Keratinocyte (primary cell): ENCODE data around the gene TNFRSF4. TPM values are rescaled to one million over a fixed set of nuclear protein-coding genes. Genes with fewer than 3 reads are reported as not detected.

Experiments
- DNase-seq: peaks from one replicate; pipeline ENCODE4 v3.0.0-alpha.2; 2011; ENCODE audit warnings: low read depth, missing footprints, low spot score
- FAIRE-seq: peaks from 2 replicates; lab custom pipeline; 2011; peaks lifted over from hg19 to GRCh38; lab: Jason Lieb, UNC
- H2AFZ ChIP-seq: 2 replicates; pipeline ENCODE4 v1.6.0; 2012; ENCODE audit warnings: low read length, control low read depth, inconsistent platforms; ENCODE audit not compliant: control insufficient read depth
- H3K27ac ChIP-seq: 2 replicates; pipeline ENCODE4 v1.5.1; 2011; ENCODE audit warnings: low read length; ENCODE audit not compliant: control insufficient read depth, insufficient read depth
- H3K27me3 ChIP-seq: 3 replicates; pipeline ENCODE4 v1.6.0; 2011; ENCODE audit warnings: low read length; ENCODE audit not compliant: control insufficient read depth, insufficient read depth; ENCODE audit errors: extremely low read depth
- H3K36me3 ChIP-seq, 2 experiments: 2 replicates in 1 of 2; 3 replicates in 1 of 2; pipeline ENCODE4 v1.5.1; 2011; ENCODE audit warnings: low read length in 2 of 2, mild to moderate bottlenecking in 1 of 2; ENCODE audit not compliant: control insufficient read depth in 2 of 2, insufficient read depth in 2 of 2; ENCODE audit errors: extremely low read depth in 1 of 2
- H3K4me1 ChIP-seq: 3 replicates; pipeline ENCODE4 v1.5.1; 2011; ENCODE audit warnings: low read length; ENCODE audit not compliant: control insufficient read depth, insufficient read depth; ENCODE audit errors: extremely low read depth
- H3K4me2 ChIP-seq: 3 replicates; pipeline ENCODE4 v1.6.0; 2011; ENCODE audit warnings: low read depth, low read length; ENCODE audit not compliant: control insufficient read depth, insufficient read depth; ENCODE audit errors: extremely low read depth
- H3K4me3 ChIP-seq, 3 experiments: fragments of 200-600 bp in 1 of 3; sonication (generic) in 1 of 3; 2 replicates in 2 of 3; 3 replicates in 1 of 3; pipeline ENCODE4 v1.5.1; 2011 to 2016; ENCODE audit warnings: low read length in 3 of 3, mild to moderate bottlenecking in 3 of 3, control low read depth in 2 of 3, inconsistent platforms in 1 of 3, low read depth in 1 of 3, mixed read lengths in 1 of 3, mixed run types in 1 of 3, moderate library complexity in 1 of 3; ENCODE audit not compliant: control insufficient read depth in 2 of 3, insufficient read depth in 2 of 3; ENCODE audit errors: extremely low read depth in 1 of 3
- H3K79me2 ChIP-seq: 2 replicates; pipeline ENCODE4 v1.6.0; 2012; ENCODE audit warnings: low read length; ENCODE audit not compliant: control insufficient read depth, insufficient read depth
- H3K9ac ChIP-seq: 3 replicates; pipeline ENCODE4 v1.6.0; 2011; ENCODE audit warnings: low read length; ENCODE audit not compliant: control insufficient read depth, insufficient read depth; ENCODE audit errors: extremely low read depth
- H3K9me1 ChIP-seq: 3 replicates; pipeline ENCODE4 v1.6.0; 2011; ENCODE audit warnings: low read length; ENCODE audit not compliant: control insufficient read depth, insufficient read depth; ENCODE audit errors: extremely low read depth
- H3K9me3 ChIP-seq: 2 replicates; pipeline ENCODE4 v1.5.1; 2012; ENCODE audit warnings: low read depth, low read length; ENCODE audit not compliant: control insufficient read depth
- H4K20me1 ChIP-seq: 3 replicates; pipeline ENCODE4 v1.6.0; 2011; ENCODE audit warnings: low read length; ENCODE audit not compliant: control insufficient read depth, insufficient read depth; ENCODE audit errors: extremely low read depth
- EZH2 ChIP-seq: IDR thresholded peaks from one replicate; pipeline ENCODE4 v1.6.1; 2012; ENCODE audit warnings: inconsistent platforms, mild to moderate bottlenecking, low read length, moderate library complexity
- dilution Hi-C: fragments of 300-500 bp; cut with MboI; formaldehyde crosslinking; loops from one replicate; pipeline ENCODE4 v1.7.0; 2020; ENCODE audit warnings: low sequenced_read_pairs; ENCODE audit not compliant: extremely low pct_ligation_motif_present
- polyA plus RNA-seq, 5 experiments: library from polyadenylated mRNA; depleted of rRNA in 3 of 5; stranded (reverse) in 3 of 5; stranded (forward) in 1 of 5; unstranded in 1 of 5; fragments of >200 nt; gene quantifications; 1 replicate in 1 of 5; 2 replicates in 3 of 5; 3 replicates in 1 of 5; pipeline versions ENCODE4 v1.2.1 to v1.2.3, GENCODE V29; 2011 to 2012; ENCODE audit warnings: missing spikeins in 2 of 5, low read depth in 1 of 5, low replicate concordance in 1 of 5
- TF ChIP-seq, protein P1 (sequence below), 3 experiments: IDR thresholded peaks in 1 of 3; conservative IDR thresholded peaks in 1 of 3; optimal IDR thresholded peaks in 1 of 3; 2 replicates in 2 of 3; 3 replicates in 1 of 3; pipeline versions ENCODE3 to v1.5.1; 2011; ENCODE audit warnings: low read length in 3 of 3, mild to moderate bottlenecking in 3 of 3, moderate library complexity in 2 of 3, control low read depth in 1 of 3, inconsistent platforms in 1 of 3; ENCODE audit not compliant: insufficient read depth in 2 of 3; ENCODE audit errors: extremely low read depth in 1 of 3

The TNFRSF4 gene
- polyA plus RNA-seq, 1 donor (not counting 4 experiments of a cell fraction or from before 2014, with no cell fraction given) = not detected

DNA sequence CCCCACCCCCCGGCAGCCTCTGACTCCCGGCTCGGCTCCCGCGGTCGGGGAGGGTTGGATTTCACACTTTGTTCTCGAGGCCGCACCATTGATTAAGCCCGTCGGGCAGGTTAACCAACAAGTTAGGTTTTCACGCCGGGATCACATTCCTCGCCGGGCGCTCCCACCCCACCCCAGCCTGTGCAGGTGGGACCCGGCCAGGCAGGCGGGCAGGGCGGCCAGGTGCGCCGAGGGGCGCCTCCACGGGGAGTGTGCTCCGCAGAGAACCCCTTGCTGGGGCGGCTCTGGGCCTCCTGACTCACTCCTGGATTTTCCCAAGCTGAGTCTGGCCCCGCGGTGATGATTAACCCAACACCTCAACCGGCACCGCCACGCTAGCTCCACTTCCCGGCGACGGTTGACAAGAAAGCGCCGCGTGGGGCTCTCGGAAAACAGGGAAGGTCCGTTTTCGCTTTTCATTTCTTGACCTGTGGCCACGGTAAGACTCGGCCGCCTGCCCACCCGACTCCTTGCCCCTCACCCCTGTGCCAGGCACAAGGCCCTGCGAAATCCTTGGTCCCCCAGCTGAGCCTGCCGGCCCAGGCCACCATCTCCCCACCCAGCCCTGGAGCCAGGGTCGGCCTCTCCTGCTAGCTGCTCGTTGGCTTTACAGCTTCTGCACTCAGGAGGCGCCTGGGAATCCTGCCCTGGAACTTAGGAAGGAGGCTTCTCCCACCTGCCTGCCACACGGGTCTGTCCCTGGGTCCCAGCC is 49.1 kb downstream of the TNFRSF4 start:
- H3K27me3 ChIP-seq = no peaks in the 10 kb centered on the region
- no peak overlapping the region for H2AFZ ChIP-seq
- H3K36me3 ChIP-seq = peaks cover 0 to 5% of the 10 kb centered on the region in 2 experiments
- FAIRE-seq (peak; percentile 46), DNase-seq (no peak)
- peaks cover 7% of the 10 kb centered on the region for H4K20me1 ChIP-seq
- H3K27ac ChIP-seq = peak overlapping the region; percentile 95
- H3K9ac ChIP-seq = peak overlapping the region; percentile 96
- H3K9me1 ChIP-seq = no peaks in the 10 kb centered on the region
- H3K79me2 ChIP-seq = peaks cover 52% of the 10 kb centered on the region
- dilution Hi-C loops = no loop called here
- peak overlapping the region; percentile 83 to 98 (median 92) for H3K4me3 ChIP-seq
- H3K4me2 ChIP-seq = peak overlapping the region; percentile 99
- no peaks in the 10 kb centered on the region for H3K9me3 ChIP-seq
- peaks cover 11% of the 10 kb centered on the region for H3K4me1 ChIP-seq
- no peak for TF ChIP-seq EZH2
- TF ChIP-seq, protein P1, sequence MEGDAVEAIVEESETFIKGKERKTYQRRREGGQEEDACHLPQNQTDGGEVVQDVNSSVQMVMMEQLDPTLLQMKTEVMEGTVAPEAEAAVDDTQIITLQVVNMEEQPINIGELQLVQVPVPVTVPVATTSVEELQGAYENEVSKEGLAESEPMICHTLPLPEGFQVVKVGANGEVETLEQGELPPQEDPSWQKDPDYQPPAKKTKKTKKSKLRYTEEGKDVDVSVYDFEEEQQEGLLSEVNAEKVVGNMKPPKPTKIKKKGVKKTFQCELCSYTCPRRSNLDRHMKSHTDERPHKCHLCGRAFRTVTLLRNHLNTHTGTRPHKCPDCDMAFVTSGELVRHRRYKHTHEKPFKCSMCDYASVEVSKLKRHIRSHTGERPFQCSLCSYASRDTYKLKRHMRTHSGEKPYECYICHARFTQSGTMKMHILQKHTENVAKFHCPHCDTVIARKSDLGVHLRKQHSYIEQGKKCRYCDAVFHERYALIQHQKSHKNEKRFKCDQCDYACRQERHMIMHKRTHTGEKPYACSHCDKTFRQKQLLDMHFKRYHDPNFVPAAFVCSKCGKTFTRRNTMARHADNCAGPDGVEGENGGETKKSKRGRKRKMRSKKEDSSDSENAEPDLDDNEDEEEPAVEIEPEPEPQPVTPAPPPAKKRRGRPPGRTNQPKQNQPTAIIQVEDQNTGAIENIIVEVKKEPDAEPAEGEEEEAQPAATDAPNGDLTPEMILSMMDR (optimal IDR thresholded peaks at IDR 0.05 in 1 of 3, IDR thresholded peaks at IDR 0.05 in 1 of 3, conservative IDR thresholded peaks at IDR 0.05 in 1 of 3; ENCODE audit: extremely low read depth in 1 of 3, insufficient read depth in 2 of 3, low read length in 3 of 3) = no peak

DNA sequence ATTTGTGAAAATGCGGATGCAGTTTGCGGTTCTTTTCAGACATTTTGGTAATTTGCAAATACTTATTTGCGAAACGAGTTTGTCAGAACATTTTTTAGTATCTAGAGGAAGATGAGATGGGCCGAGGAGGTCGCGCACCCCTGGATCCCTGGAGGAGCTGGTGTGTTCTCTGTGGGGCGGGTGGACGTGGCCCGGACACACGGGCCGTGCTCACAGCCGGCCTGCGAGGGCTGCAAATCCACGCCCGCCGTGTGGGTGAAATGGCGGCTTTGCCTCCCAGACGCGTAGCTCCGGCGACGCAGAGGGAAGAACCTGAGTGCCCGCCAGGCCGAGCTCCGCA is 49.6 kb downstream of the TNFRSF4 start:
- H3K4me1 ChIP-seq = peaks cover 11% of the 10 kb centered on the region
- no peak overlapping the region for H2AFZ ChIP-seq
- dilution Hi-C loops = no loop called here
- peaks cover 0 to 3% of the 10 kb centered on the region in 2 experiments for H3K36me3 ChIP-seq
- peaks cover 7% of the 10 kb centered on the region for H4K20me1 ChIP-seq
- DNase-seq (no peak), FAIRE-seq (no peak)
- no peaks in the 10 kb centered on the region for H3K27me3 ChIP-seq
- H3K79me2 ChIP-seq = peaks cover 52% of the 10 kb centered on the region
- peak overlapping the region; percentile 95 for H3K27ac ChIP-seq
- TF ChIP-seq EZH2 = no peak
- TF ChIP-seq, protein P1 (optimal IDR thresholded peaks at IDR 0.05 in 1 of 3, IDR thresholded peaks at IDR 0.05 in 1 of 3, conservative IDR thresholded peaks at IDR 0.05 in 1 of 3; ENCODE audit: extremely low read depth in 1 of 3, insufficient read depth in 2 of 3, low read length in 3 of 3) = no peak
- peak overlapping the region; percentile 96 for H3K9ac ChIP-seq
- H3K9me1 ChIP-seq = no peaks in the 10 kb centered on the region
- peak overlapping the region; percentile 83 to 98 (median 92) for H3K4me3 ChIP-seq
- no peaks in the 10 kb centered on the region for H3K9me3 ChIP-seq
- peak overlapping the region; percentile 99 for H3K4me2 ChIP-seq
